HepG2 (cell line): ENCODE results near the gene MYL6. TPM values are rescaled to one million over a fixed set of nuclear protein-coding genes. Genes with fewer than 3 reads are reported as not detected.

Source experiments
- ATAC-seq: fragments of 200-7000 bp; cut with Tn5 transposase; 3 replicates; pipeline ENCODE4 v1.9.1; 2020; ENCODE audit warnings: mild to moderate bottlenecking, moderate library complexity
- BruUV-seq: library from RNA; stranded (reverse); fragments of 400-500 nt; replicated peaks from 2 replicates; lab custom pipeline; 2021; lab: Mats Ljungman, UMichigan
- CTCF ChIA-PET: fragments of 300-600 bp; formaldehyde crosslinking; extraction: SDS; loops from one replicate; lab custom pipeline; 2021; ENCODE audit warnings: low total read pairs, inconsistent platforms, low intra/inter-chr PET ratio; lab: Yijun Ruan, JAX
- POLR2A ChIA-PET: fragments of 350-600 bp; sonication (Branson Sonifier 250); formaldehyde crosslinking; loops from one replicate; lab custom pipeline; 2020; ENCODE audit warnings: antibody characterized with exemption, inconsistent platforms; lab: Yijun Ruan, JAX
- DNase-seq: peaks from one replicate; pipeline ENCODE4 v3.0.0-alpha.2; 2015; ENCODE audit warnings: low spot score
- FAIRE-seq: peaks from 3 replicates; lab custom pipeline; 2011; peaks lifted over from hg19 to GRCh38; lab: Jason Lieb, UNC
- H2AFZ ChIP-seq: one replicate; pipeline ENCODE4 v1.6.1; 2011; ENCODE audit warnings: low read length, inconsistent platforms
- H3K27ac ChIP-seq: fragments of 300-600 bp; 3 replicates; pipeline ENCODE4 v1.8.0; 2011; ENCODE audit warnings: mixed run types, mild to moderate bottlenecking, mixed read lengths, low read length, inconsistent platforms; ENCODE audit not compliant: insufficient read depth; ENCODE audit errors: extremely low read length
- H3K27me3 ChIP-seq, 2 experiments: fragments of 200-600 bp in 1 of 2; 2 replicates in 1 of 2; 3 replicates in 1 of 2; pipeline versions ENCODE4 v1.6.0 to v1.8.0; 2011; ENCODE audit warnings: low read length in 2 of 2, mild to moderate bottlenecking in 2 of 2, moderate library complexity in 2 of 2, inconsistent platforms in 1 of 2; ENCODE audit not compliant: insufficient read depth in 2 of 2, control insufficient read depth in 1 of 2
- H3K36me3 ChIP-seq, 2 experiments: fragments of 200-600 bp in 1 of 2; replicated peaks in 1 of 2; 2 replicates in 1 of 2; 3 replicates in 1 of 2; pipeline versions ENCODE4 v1.5.1 to v1.8.0; 2011; ENCODE audit warnings: low read length in 2 of 2, inconsistent platforms in 1 of 2; ENCODE audit not compliant: insufficient read depth in 2 of 2, control insufficient read depth in 1 of 2
- H3K4me1 ChIP-seq: 2 replicates; pipeline ENCODE4 v1.5.1; 2012; ENCODE audit warnings: low read length, inconsistent platforms; ENCODE audit not compliant: insufficient read depth
- H3K4me2 ChIP-seq: 2 replicates; pipeline ENCODE4 v1.6.0; 2011; ENCODE audit warnings: low read depth, low read length, inconsistent platforms
- H3K4me3 ChIP-seq, 3 experiments: fragments of 200-600 bp in 1 of 3; sonication (generic), shearing (Covaris generic) in 1 of 3; replicated peaks in 1 of 3; 2 replicates each; pipeline ENCODE4 v1.5.1; 2011 to 2016; ENCODE audit warnings: low read length in 3 of 3, inconsistent platforms in 2 of 3, low read depth in 2 of 3, mild to moderate bottlenecking in 2 of 3, control low read depth in 1 of 3, mixed read lengths in 1 of 3; ENCODE audit not compliant: insufficient read depth in 1 of 3
- H3K79me2 ChIP-seq: one replicate; pipeline ENCODE4 v1.6.1; 2011; ENCODE audit warnings: low read length, inconsistent platforms; ENCODE audit not compliant: insufficient read depth
- H3K9ac ChIP-seq: 2 replicates; pipeline ENCODE4 v1.6.0; 2011; ENCODE audit warnings: mild to moderate bottlenecking, low read depth, low read length, inconsistent platforms; ENCODE audit not compliant: insufficient read depth
- H3K9me3 ChIP-seq: 2 replicates; pipeline ENCODE4 v1.5.1; 2012; ENCODE audit warnings: mild to moderate bottlenecking, low read length
- H4K20me1 ChIP-seq: 2 replicates; pipeline ENCODE4 v1.6.0; 2011; ENCODE audit warnings: inconsistent platforms, mild to moderate bottlenecking, low read length, moderate library complexity; ENCODE audit not compliant: insufficient read depth
- MBD4 ChIP-seq: IDR thresholded peaks from 2 replicates; pipeline ENCODE4 v1.6.1; 2012; ENCODE audit warnings: low read length, inconsistent platforms, borderline replicate concordance
- POLR2A ChIP-seq, 2 experiments: IDR thresholded peaks; 2 replicates each; pipeline ENCODE4 v1.6.1; 2011; ENCODE audit warnings: low read depth in 2 of 2, low read length in 2 of 2, mild to moderate bottlenecking in 1 of 2, moderate library complexity in 1 of 2; ENCODE audit not compliant: insufficient read depth in 1 of 2
- POLR2G ChIP-seq: fragments of 200-400 bp; formaldehyde crosslinking; IDR thresholded peaks from 2 replicates; pipeline ENCODE4 v1.6.1; 2018; ENCODE audit warnings: mild to moderate bottlenecking, low read depth, low read length, moderate library complexity
- RBFOX2 ChIP-seq: fragments of 200-400 bp; formaldehyde crosslinking; IDR thresholded peaks from 2 replicates; pipeline ENCODE4 v1.6.1; 2017; ENCODE audit warnings: low read depth, mild to moderate bottlenecking, low read length
- TFAP4 ChIP-seq: sonication (generic); IDR thresholded peaks from 2 replicates; pipeline ENCODE4 v1.6.1; 2016; ENCODE audit warnings: low read depth, borderline replicate concordance
- ZBTB33 ChIP-seq: sonication (generic); formaldehyde crosslinking; IDR thresholded peaks from 2 replicates; pipeline ENCODE4 v1.4.0; 2020; ENCODE audit warnings: missing genetic modification reagents
- WGBS: methylation state at CpG from one replicate; pipeline ENCODE4 v1.1.6; 2017; ENCODE audit warnings: low lambda C conversion rate; 5-methylcytosine and 5-hydroxymethylcytosine counted together
- in situ Hi-C: cut with HindIII; loops from 2 replicates; pipeline ENCODE4 v1.10.0; 2017; ENCODE audit warnings: low pct_unique_long_range_greater_than_20kb; ENCODE audit not compliant: extremely low pct_ligation_motif_present
- intact Hi-C: fragments of 100-400 bp; cut with micrococcal nuclease; formaldehyde crosslinking; loops from one replicate; pipeline ENCODE4 v1.10.0; 2022; ENCODE audit not compliant: unreplicated experiment
- polyA plus RNA-seq, 8 experiments: library from polyadenylated mRNA; depleted of rRNA in 3 of 8; stranded (reverse) in 7 of 8; unstranded in 1 of 8; fragments of >200 nt; fragmentation: Illumina TruSeq in 4 of 8; extraction: Trizol in 4 of 8; gene quantifications; 2 replicates each; pipeline versions ENCODE4 v1.2.1 to v1.2.3, GENCODE V29; 2011 to 2016; ENCODE audit warnings: low read depth in 4 of 8, missing spikeins in 1 of 8, mixed read lengths in 1 of 8; ENCODE audit not compliant: insufficient read depth in 1 of 8
- total RNA-seq, 5 experiments: library from RNA; depleted of rRNA; stranded (reverse); fragments of >200 nt; fragmentation: Illumina TruSeq; extraction: Trizol; gene quantifications; 2 replicates each; pipeline ENCODE4 v1.2.3, GENCODE V29; 2016; ENCODE audit warnings: low read depth in 1 of 5

MYL6 gene
- total and polyA plus RNA-seq, 2 of the 13 experiments (the other 11 are each of a cell fraction or from before 2014, with no cell fraction given), result 1,127 to 1,192 TPM

GRCh38 chr12:56159482-56160192 lies 1.5 kb downstream of the MYL6 start:
- peaks cover 50% of the 10 kb centered on the region for H3K4me1 ChIP-seq
- peaks cover 25% of the 10 kb centered on the region for H3K79me2 ChIP-seq
- TF ChIP-seq POLR2A (IDR thresholded peaks at IDR 0.05; ENCODE audit: insufficient read depth in 1 of 2, low read depth in 2 of 2, low read length in 2 of 2) (0 out of 4 replicates have a peak, but pooled peaks of 1 of the 2 experiments have one; percentile 8), TFAP4 (0 out of 2 replicates have a peak, but pooled peaks have one; percentile 20), ZBTB33 (CRISPR knock-in tag) (no peak), RBFOX2 (peak; percentile 53), MBD4 (0 out of 2 replicates have a peak, but pooled peaks have one; percentile 49), POLR2G (peak; percentile 43)
- TF ChIP-seq, all 625 proteins: peak for 5
- Histone ChIP-seq H3K9me3 (no peaks in the 10 kb centered on the region), H3K36me3 (peaks cover 22 to 41% of the 10 kb centered on the region in 2 experiments), H3K9ac (peak overlapping the region; percentile 100), H2AFZ (no peak overlapping the region), H3K4me3 (peak overlapping the region; percentile 92 to 99 (median 95)), H3K27ac (peak overlapping the region; percentile 87), H3K4me2 (peak overlapping the region; percentile 83), H3K27me3 (no peaks in the 10 kb centered on the region; a peak in 1 of 5 replicates), H4K20me1 (peaks cover 28% of the 10 kb centered on the region)
- WGBS, result 79% methylated on average over 8 of the region's 8 CpGs
- BruUV-seq, result no TSS peak
- intact Hi-C loops (loop anchor here (2.0 to 5.0 kb wide), 2 partner anchors 33 kb away; no protein-coding TSS in a partner anchor), in situ Hi-C loops (loop anchor here (5.0 kb wide), 1 partner anchor 37 kb away; no protein-coding TSS in a partner anchor)
- POLR2A ChIA-PET, result interaction anchor here (1.2 to 3.4 kb wide), 8 partner anchors 16 to 230 kb away, joined by 3 to 30 read pairs (median 6); partner anchors contain the start of genes ESYT1, RPL41, SMARCC2 and ZC3H10
- FAIRE-seq (no peak), ATAC-seq (no peak), DNase-seq (no peak)
- CTCF ChIA-PET, result no interaction called here
